ENCODE results near the gene DEGS2.

The DEGS2 gene

DNA sequence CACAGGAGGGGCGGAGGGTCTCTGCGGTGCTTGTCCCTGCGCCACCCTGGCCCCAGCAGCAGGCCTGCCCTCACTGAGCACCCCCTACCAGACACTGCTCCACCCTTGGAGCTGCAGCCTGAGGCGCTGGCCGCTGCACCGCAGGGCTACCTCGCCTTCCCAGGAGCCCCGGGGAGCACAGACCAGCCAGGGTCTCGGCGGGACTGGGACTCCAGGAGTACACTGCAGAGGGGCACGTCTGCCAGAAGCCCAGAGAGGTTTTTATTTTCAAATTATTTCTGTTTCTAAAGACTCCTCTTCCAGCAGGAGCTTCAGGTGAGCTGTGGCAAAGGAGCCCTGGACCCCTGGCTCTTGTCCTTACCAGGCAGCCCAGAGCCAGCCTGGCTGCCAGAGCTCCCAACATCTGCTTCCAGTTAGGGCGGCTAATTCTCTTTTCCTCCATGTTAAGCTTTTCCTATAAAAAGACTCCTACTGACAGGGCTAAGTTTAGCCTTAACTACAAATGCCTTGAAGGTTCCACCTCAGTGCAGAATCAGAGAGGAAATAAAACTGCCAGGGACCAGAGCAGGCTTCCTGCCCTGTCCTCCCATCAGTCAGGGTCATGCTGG is 26.4 kb downstream of the DEGS2 start:
- peaks cover 15% of the 10 kb centered on the region for H3K4me1 Mint-ChIP-seq
- TF ChIP-seq CTCF (IDR thresholded peaks at IDR 0.05) = no peak
- DNase-seq = no peak
- peak overlapping the region; percentile 86 for H3K27ac Mint-ChIP-seq
- H3K27me3 Mint-ChIP-seq (ENCODE audit: low read depth, poor library complexity) = peaks cover 4% of the 10 kb centered on the region
- H3K4me3 Mint-ChIP-seq = no peak overlapping the region
- H3K9me3 Mint-ChIP-seq = no peaks in the 10 kb centered on the region
- H3K36me3 Mint-ChIP-seq (ENCODE audit: low read depth) = peaks cover 28% of the 10 kb centered on the region

GRCh38 chr14:100132161-100132902 is 27.1 kb downstream of the DEGS2 start:
- no peak for DNase-seq
- Mint-ChIP-seq H3K4me3 (no peak overlapping the region), H3K4me1 (peaks cover 15% of the 10 kb centered on the region), H3K9me3 (no peaks in the 10 kb centered on the region), H3K36me3 (ENCODE audit: low read depth) (peaks cover 32% of the 10 kb centered on the region), H3K27me3 (ENCODE audit: low read depth, poor library complexity) (peaks cover 4% of the 10 kb centered on the region), H3K27ac (peak overlapping the region; percentile 22)
- TF ChIP-seq CTCF (IDR thresholded peaks at IDR 0.05) = no peak

DNA sequence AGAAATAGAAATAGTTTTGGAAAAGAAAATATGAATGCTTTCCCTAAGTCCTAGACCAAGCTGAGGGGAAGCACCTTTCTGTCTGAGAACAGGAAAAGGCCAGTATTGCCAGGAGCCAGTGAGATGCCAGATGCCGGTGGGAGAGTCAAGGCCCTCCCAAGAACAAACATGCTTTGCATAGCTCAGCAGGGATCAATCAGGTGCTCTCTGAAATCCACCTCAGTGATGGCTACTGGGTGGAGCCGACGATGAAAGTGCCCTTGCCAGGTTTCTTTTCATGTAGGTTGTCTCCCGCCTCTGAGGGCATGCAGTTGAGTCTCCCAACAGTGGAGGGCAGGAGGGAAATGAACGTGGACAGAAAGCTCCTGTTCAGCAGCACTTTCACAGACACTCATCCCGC is 28.3 kb downstream of the DEGS2 start:
- Mint-ChIP-seq H3K27ac (peak overlapping the region; percentile 79), H3K36me3 (ENCODE audit: low read depth) (peaks cover 34% of the 10 kb centered on the region), H3K4me3 (no peak overlapping the region), H3K9me3 (no peaks in the 10 kb centered on the region), H3K27me3 (ENCODE audit: low read depth, poor library complexity) (peaks cover 4% of the 10 kb centered on the region), H3K4me1 (peaks cover 15% of the 10 kb centered on the region)
- DNase-seq = no peak
- no peak for TF ChIP-seq CTCF (IDR thresholded peaks at IDR 0.05)

DNA sequence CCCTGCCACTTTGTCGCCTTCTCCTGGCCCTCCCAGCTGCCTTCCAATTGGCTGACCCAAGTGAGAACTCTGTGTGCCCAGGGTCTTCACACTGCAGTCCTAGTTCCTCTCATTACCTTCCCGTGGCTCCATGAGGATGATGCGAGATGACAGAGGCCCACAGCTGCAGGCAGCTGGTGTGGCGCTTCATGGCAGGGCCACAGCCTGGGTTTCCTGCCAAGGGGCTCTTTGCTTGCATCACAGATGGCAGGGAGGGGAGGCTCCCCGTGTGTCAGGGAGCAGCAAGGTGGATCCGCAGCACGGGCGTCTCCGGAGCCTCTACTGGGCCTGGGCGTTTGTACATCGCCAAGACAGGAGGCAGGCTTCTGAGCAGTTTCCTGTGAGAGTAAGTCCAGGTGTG is 28.9 kb downstream of the DEGS2 start:
- peaks cover 15% of the 10 kb centered on the region for H3K4me1 Mint-ChIP-seq
- H3K36me3 Mint-ChIP-seq (ENCODE audit: low read depth) = peaks cover 34% of the 10 kb centered on the region
- no peak overlapping the region for H3K4me3 Mint-ChIP-seq
- H3K27me3 Mint-ChIP-seq (ENCODE audit: low read depth, poor library complexity) = peaks cover 4% of the 10 kb centered on the region
- H3K9me3 Mint-ChIP-seq = no peaks in the 10 kb centered on the region
- peak overlapping the region; percentile 79 for H3K27ac Mint-ChIP-seq
- no peak for DNase-seq
- TF ChIP-seq CTCF (IDR thresholded peaks at IDR 0.05) = no peak

GRCh38 chr14:100129161-100129589 is 30.3 kb downstream of the DEGS2 start:
- Mint-ChIP-seq H3K4me3 (no peak overlapping the region), H3K27me3 (ENCODE audit: low read depth, poor library complexity) (peaks cover 8% of the 10 kb centered on the region), H3K36me3 (ENCODE audit: low read depth) (peaks cover 37% of the 10 kb centered on the region), H3K9me3 (no peaks in the 10 kb centered on the region), H3K27ac (peak overlapping the region; percentile 13), H3K4me1 (peaks cover 15% of the 10 kb centered on the region)
- DNase-seq = no peak
- no peak for TF ChIP-seq CTCF (IDR thresholded peaks at IDR 0.05)

GRCh38 chr14:100128688-100129087 is 30.8 kb downstream of the DEGS2 start:
- no peak for DNase-seq
- Mint-ChIP-seq H3K9me3 (no peaks in the 10 kb centered on the region), H3K27me3 (ENCODE audit: low read depth, poor library complexity) (peaks cover 4% of the 10 kb centered on the region), H3K4me1 (peaks cover 15% of the 10 kb centered on the region), H3K4me3 (no peak overlapping the region), H3K36me3 (ENCODE audit: low read depth) (peaks cover 32% of the 10 kb centered on the region), H3K27ac (no peak overlapping the region)
- no peak for TF ChIP-seq CTCF (IDR thresholded peaks at IDR 0.05)

Data from nephron progenitor cell (in vitro differentiated cells).